ENCODE results near the gene GALNT12.

Gene GALNT12

DNA sequence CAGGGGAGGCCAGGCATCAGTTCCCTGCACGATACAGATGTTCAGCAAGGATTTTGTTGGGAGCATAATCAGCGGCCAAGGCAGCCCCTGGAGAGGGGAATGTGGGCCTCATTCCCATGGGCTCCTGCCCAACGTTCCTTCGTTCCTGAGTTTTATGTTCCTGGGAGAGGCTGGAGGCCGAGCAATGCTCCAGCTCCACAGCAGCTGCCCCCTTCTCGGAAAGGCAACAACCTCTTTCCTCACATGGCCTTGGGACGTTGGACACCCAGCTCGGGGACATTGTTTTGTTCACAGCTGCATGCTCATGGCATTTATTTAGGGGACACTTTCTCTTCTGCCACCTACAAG, 72.5 kb downstream of the GALNT12 start:
- no peak for DNase-seq (ENCODE audit: low read depth, low spot score)

DNA sequence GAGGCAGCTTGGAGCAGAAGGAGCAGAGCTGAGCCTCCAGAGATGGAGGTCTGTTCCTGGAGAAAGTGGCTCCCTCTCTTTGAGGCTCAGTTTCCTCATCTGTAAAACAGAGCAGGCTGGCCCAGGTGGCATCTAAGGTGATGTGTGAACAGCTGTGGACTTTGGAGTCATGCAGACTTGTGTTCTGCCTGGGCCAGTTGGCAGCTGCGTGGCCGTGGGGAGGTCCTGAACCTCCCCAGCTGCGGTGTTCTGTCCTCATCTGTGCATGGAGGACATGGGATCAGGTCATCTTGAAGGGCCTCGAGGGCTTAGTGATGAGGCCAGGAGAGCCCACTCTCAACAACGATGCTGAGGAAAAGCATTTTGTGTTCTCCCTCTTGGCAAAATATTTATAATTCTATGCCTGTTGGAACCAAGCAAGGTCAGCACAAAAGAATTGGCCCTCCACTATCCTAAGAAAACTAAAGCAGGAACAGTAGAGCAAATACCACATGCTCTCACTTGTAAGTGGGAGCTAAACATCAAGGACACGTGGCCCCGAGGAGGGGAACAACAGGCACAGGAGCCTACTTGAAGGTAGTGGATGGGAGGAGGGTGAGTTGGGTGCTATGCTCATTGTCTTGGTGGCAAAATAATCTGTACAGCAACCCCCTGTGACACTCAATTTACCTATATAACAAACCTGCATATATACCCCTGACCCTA, 73.0 kb downstream of the GALNT12 start:
- DNase-seq (ENCODE audit: low read depth, low spot score) = no peak

DNA sequence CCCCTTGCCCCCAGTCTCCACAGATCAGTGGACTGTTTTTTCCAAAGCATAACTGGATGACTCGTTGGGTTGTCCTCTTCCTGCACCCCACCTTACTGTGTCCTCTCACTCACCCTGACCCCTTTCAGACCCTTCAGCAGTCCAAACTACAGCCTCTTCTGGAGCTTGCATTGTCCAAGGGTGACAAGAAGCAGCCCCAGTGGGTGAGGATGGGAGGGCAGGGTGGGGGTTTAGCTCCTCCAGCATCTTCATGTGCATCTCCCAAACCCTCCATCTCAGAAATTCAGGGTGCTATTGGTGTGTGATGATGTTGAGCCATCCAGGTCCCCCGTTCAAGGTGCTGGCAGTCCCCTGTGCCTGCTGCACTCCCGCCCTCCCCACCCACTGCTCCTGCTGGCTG, 73.9 kb downstream of the GALNT12 start:
- DNase-seq (ENCODE audit: low read depth, low spot score) = no peak

DNA sequence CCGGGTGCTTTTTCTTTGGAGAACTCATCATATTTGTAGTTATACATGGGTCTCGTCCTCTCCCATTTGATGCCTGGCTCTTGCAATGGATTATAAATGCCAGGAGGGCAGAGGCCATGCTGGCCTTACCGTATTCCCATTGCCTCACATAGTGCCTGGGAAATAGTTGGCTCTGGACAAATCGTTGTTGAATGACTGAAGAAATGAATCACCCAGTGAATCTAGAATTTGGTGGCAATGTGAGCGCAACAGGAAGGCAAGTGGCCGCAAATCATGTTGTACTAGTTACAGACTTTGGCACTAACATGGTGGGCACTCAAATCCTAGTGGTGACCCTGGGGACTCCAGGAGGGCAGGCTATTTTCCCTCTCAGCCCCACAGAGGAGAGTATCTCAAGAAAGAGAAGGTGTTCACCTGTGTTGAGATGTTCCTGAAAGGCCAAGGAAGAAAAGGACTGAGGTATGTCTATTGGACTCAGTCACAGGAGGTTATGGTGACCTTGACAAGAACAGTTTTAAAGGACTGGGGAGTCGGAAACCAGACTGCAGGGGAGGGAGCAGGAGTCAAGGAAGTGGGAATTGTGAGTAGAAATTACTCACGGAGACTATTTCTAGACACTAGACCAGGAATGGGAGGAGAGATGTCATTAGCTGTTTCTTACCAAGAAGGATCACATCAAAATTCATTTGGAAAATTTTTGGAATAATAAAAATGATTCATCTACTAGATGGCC, 74.5 kb downstream of the GALNT12 start:
- DNase-seq (ENCODE audit: low read depth, low spot score) = no peak

DNA sequence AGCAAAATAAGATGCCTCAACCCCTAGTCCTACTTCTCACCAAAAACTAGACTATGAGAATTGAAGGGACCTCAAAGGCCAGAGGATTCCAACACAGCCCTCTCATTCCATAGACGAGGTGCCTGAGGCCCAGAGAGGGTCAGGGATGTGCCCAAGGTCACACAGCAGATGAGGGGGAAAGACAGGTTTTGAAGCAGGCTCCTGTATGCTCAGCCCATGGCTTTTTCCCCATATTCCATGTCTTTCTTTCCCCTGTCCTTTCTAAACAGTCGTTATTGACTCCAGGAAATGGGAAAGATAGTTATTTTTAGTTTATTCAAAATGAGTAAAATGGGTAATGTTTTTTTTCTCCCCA, 75.1 kb downstream of the GALNT12 start:
- no peak for DNase-seq (ENCODE audit: low read depth, low spot score)

DNA sequence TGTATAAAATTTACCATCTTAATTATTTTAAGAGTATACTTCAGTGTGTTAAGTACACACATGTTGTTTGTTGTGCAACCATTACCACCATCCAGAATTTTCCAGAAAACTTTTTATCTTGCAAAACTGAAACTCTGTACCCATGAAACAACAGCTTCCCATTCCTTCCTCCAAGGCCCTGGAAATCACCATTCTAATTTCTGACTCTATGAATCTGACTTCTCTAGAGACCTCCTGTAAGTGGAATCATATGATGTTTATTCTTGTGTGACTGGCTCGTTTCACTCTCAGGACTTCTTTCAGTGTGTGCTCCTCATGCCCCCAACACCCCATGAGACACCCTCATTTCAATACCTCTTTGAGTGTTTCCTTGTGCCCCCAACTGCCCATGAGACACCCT, 75.8 kb downstream of the GALNT12 start:
- no peak for DNase-seq (ENCODE audit: low read depth, low spot score)

DNA sequence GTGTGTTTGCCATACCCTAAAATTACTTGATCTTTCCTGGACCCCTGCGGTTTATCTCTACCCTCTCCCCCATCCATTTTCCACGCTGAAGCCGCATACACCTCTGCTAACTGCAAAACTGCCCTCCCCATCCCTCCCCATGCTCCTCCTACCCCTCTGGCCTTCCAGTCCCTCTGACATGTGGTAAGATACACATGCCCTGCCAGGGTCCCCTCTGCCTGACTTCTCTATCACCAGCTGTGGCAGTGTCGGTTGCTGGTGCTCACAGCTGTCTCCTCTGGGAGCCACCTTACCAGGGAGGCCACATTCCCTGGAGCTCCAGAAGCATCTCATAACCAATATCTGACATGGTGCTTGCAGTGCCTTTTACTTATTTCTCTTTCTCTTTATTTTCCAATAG, 77.4 kb downstream of the GALNT12 start:
- DNase-seq (ENCODE audit: low read depth, low spot score) = no peak

DNA sequence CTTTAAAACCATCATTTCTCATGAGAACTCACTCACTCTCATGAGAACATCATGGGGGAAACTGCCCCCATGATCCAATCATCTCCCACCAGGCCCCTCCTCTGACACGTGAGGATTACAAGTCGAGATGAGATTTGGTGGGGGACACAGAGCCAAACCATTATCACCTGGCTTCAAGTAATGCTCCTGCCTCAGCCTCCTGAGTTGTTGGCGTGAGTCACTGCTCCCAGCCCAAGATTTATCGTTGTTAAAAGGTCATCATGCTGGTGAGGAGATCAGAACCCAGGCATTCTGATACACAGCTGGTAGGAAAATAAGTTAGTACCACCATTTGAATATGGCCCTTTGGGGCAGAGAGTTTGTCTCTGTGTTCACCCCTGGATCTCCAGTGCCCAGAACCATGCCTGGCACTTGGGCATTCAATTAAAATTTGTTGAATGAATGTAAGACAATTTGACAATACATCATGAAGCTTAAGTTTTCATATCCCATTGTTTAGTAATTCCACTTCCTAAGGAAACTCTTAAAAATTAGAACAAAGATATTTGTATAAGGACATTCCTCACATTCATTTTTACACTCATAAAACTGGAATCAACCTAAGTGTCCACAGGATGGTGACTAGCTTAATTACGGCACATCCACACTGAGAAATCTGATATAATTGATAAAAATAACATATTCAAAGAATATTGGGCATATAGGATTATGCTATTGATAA, 78.3 kb downstream of the GALNT12 start:
- no peak for DNase-seq (ENCODE audit: low read depth, low spot score)

DNA sequence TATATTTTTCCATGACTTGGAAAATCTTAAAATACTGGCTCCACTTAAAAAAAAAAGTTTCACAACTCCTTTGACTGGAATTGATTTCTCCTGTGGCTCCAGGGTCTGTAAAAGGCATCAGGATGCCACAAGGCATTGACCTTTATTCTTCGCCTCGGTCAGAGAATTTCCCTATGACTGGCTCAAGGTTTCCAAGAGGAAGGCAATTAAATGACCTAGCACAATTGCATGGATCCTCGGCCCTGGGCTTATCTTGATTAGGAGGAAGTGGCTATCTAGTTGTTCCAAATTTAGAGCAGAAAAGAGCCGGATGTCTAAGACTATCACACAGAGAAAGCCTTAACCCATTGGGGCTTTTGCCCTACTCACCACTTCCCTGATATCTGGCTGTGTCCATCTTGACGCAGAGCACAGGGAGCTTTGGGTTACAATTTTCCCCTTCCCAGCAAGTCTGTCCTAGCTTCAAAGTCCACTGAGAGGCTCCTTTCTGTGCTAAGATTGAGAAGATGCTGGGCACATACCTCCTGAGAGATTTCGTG, 79.3 kb downstream of the GALNT12 start:
- no peak for DNase-seq (ENCODE audit: low read depth, low spot score)

DNA sequence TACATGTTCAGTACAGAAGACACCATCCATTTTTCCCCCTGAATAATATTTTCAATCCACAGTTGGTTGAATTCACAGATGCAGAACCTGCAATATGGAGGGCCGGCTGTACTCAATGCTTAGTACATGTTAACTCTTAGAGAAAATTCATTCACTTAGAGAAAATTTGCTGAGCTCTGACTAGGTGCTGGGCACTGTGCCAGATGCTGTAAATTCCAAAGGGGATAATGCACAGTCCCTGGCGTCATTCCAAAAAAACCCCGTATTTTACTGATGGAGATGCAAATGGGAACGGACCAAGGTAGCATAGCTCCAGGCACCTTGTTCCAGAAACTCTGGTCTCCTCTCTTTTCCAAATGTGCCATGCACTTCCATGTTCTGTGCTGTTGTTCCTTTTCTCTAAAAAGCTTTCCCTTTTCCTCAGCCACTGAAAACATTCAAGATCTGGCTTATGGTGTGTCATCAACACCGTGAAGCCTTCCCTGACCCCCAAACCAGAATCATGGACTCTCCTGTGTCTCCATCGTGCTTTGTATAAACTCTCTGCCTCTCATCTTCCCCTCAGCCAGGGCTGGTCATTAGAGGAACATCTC, 80.5 kb downstream of the GALNT12 start:
- no peak for DNase-seq (ENCODE audit: low read depth, low spot score)

DNA sequence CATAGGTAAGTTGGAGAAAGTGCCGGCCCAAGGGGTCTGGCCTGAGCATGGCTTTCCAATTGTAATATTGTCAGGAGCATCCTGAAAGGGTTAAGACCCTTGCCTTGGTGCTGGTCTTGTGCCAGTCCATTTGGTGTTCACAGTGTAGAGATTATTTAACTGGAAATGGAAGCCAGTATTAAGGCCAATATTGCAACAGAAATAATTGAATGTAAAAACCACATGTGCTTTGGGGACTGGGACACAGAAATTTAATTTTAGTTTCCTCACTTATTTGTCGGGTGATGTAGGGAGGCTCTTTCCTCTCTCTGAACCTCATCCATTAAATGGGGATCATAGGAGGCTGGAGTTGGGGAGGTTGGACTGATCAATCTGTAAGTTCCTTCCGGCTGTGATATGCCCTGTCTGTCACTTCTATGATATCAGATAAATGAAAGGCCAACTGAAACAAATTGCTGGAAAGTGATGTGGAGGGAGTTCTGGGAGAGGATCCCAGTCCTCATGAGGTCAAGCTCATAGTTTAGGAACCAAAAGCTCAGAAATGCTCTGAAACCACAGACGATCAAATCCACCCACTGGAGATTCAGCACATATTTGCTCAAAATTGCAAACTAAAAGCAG, 81.4 kb downstream of the GALNT12 start:
- no peak for DNase-seq (ENCODE audit: low read depth, low spot score)

DNA sequence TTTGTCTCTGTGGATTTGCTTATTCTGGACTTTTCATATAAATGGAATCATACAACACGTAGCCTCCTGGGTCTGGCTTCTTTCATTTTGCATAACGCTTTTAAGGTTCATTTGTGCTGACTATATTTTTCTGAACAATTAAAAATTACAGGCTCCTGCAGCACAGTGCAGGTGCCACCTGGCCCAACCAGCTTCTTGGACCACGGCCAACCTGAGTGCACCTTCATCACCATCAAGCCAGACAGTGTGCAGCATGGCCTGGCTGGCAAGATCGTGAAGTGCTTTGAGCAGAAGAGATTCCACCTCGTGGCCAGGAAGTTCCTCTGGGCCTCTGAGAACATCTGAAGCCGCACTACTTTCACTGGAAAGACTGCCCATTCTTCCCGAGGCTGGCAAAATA, 82.8 kb downstream of the GALNT12 start:
- DNase-seq (ENCODE audit: low read depth, low spot score) = no peak

DNA sequence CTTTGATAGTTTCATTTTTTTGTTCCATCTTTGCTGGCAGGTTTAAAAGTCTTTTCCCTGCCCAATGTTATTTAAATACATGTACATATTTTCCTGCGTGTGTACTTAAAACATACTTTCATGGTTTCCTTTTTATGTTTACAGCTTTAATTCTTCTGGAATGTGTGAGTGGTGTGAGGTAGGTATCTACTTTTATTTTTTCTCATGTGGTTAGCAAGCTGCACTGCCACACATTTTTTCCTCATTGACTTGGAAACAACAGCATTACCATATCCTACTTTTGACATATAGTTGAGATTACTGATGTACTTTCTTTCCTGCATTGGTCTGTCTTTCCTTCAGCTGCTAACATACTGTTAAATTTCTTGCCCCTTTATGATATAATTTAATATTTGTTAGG, 84.8 kb downstream of the GALNT12 start:
- no peak for DNase-seq (ENCODE audit: low read depth, low spot score)

DNA sequence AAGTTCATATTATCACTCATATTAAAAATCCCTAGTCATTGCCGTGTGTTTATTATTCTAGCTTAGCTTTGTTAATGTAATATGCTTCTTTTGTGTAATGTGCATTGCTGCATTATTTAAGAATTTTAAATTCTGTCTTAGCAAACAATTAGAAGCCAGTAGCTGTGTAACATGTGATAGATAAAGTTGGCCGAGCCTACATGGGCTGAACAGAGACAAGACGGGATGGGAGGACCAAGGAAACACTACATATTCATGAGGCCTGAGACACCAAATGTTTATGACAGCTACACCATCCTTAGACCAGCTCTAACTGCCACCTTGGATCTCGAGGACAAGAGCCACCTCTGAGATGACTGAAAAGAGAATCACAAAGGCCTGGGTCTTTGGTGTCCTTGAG, 85.2 kb downstream of the GALNT12 start:
- no peak for DNase-seq (ENCODE audit: low read depth, low spot score)

DNA sequence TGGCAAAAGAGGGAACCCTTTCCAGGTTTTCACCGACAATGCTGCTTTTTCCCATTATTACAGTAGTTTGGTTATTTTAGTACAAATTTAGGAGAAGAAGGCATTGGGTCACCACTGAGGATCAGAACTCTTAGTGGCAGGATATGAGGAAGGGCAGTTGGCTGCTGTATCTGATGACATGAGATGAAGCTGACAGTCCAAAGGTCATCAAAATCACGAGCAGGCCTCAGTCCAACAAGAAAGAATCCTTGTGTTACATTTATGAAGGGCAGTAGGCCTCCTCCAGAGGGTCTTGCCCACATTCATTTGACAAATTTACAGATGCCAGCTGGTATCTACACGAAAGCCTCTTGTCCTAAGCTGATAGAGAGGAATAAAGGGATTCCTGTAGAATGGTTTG, 86.7 kb downstream of the GALNT12 start:
- no peak for DNase-seq (ENCODE audit: low read depth, low spot score)

DNA sequence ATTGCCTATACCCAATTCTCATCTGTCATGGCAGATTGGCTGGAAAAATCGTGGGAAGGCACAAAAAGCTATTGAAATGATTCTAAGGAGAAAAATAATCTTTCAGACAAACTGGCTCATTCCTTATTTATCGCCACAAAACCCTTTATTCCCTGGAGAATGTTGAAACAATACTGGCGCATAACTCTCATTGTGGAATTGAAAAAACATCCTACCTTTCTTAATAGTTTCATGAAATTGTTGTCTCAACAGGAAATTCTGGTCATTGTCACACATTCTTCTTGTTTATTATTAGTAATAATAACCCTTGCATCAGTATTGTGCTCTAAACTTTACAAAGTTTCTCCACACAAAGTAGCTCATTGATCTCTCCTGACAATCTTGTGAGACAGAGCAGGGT, 87.3 kb downstream of the GALNT12 start:
- DNase-seq (ENCODE audit: low read depth, low spot score) = no peak

DNA sequence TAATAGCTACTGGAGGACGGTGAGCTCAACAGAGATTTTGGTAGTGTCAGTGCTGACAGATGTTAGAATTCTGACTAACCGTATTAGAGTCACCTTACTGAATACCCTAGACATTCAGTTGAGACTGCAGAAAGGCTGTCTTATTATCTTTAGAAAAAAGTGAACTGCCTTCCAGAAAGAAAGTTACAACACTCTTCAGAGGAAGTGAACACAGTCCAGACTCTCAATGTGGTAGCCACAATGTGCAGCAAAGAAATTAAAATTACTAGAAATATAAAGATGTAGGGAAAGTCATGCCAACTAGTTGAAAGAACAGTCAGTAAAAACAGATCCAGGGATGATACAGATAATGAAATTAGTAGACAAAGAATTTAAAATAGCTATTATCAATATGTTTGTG, 89.2 kb downstream of the GALNT12 start:
- no peak for DNase-seq (ENCODE audit: low read depth, low spot score)

DNA sequence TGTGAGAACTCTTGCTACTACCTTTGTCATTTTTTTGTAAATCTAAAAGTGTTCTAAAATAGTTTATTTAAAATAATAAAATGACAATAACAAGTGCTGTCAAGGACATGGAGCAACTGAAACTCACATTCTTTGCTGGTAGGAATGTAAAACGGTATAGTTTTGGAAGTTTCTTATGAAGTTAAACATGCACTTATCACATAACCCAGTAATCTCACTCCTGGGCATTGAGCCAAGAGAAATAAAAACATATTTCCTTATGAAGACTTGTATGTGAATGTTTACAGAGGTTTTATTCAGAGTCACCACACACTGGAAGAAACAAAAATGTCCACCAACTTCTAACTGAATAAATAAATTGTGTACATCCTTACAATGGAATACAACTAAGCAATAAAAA, 90.3 kb downstream of the GALNT12 start:
- DNase-seq (ENCODE audit: low read depth, low spot score) = no peak

DNA sequence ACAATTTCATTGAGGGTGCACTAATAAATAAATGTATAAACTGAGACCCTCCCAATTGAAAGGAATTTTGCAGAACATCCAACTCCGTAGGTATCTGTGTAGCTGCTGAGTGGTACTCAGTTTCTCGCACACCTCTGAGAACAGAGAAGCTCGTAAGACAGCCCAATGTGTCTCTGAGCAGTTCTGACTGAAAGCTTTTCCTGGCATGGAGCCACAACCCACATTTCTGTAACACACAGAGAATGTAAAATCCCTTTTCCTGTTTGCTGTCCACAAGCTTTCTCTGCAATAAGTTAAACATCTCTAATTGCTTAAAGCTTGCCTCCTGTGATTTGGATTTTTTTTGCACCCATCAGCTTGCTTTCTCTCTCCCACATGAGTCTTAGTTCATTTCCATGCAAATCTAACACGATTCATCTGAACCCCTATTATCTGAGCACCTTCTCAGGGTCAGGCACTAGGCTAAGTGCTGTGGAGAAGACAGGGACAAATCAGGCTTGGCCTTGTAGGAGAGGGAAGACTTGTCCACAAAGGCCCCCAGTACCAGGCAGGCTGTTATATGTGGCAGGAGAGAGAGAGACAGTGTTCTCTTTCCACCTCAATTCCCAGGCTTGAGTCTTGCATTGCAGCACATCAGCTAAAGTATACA, 92.1 kb downstream of the GALNT12 start:
- no peak for DNase-seq (ENCODE audit: low read depth, low spot score)
